HEK293T (cell line): Measurements from ENCODE around the gene TGFB2.
A peak's percentile ranks its signal among the peaks of the same experiment; 100 is the strongest.

Experiments used
- CTCF ChIA-PET: fragments of 350-600 bp; formaldehyde crosslinking; extraction: SDS; loops from one replicate; lab custom pipeline; 2021; ENCODE audit warnings: antibody characterized with exemption, inconsistent platforms; lab: Yijun Ruan, JAX
- POLR2A ChIA-PET: fragments of 350-600 bp; formaldehyde crosslinking; extraction: SDS; loops from one replicate; lab custom pipeline; 2020; ENCODE audit warnings: antibody characterized with exemption, inconsistent platforms; lab: Yijun Ruan, JAX
- DNase-seq: peaks from one replicate; pipeline ENCODE4 v3.0.0; 2012; ENCODE audit warnings: mixed read lengths; ENCODE audit errors: extremely low spot score
- ARNT ChIP-seq: fragments of 450-650 bp; IDR thresholded peaks from 2 replicates; pipeline ENCODE4 v1.6.1; 2017; ENCODE audit warnings: mild to moderate bottlenecking
- BHLHE40 ChIP-seq: fragments of 450-650 bp; IDR thresholded peaks from 2 replicates; pipeline ENCODE4 v1.6.1; 2016; ENCODE audit warnings: mild to moderate bottlenecking, moderate library complexity, borderline replicate concordance
- CTBP1 ChIP-seq: fragments of 450-650 bp; IDR thresholded peaks from 2 replicates; pipeline ENCODE4 v1.6.1; 2016; ENCODE audit warnings: borderline replicate concordance
- ELF4 ChIP-seq: fragments of 450-650 bp; IDR thresholded peaks from 2 replicates; pipeline ENCODE4 v1.6.1; 2017; ENCODE audit warnings: antibody characterized with exemption
- FOXA1 ChIP-seq: fragments of 450-650 bp; IDR thresholded peaks from 2 replicates; pipeline ENCODE4 v1.6.1; 2016; ENCODE audit warnings: mild to moderate bottlenecking
- FOXK2 ChIP-seq: fragments of 450-650 bp; IDR thresholded peaks from 2 replicates; pipeline ENCODE4 v1.6.1; 2016; ENCODE audit warnings: mild to moderate bottlenecking
- FOXM1 ChIP-seq: fragments of 450-650 bp; IDR thresholded peaks from 2 replicates; pipeline ENCODE4 v1.6.1; 2017; ENCODE audit warnings: mild to moderate bottlenecking, borderline replicate concordance
- HDGF ChIP-seq: fragments of 450-650 bp; IDR thresholded peaks from 2 replicates; pipeline ENCODE4 v1.6.1; 2017; ENCODE audit warnings: antibody characterized with exemption, borderline replicate concordance
- L3MBTL2 ChIP-seq: fragments of 450-650 bp; conservative IDR thresholded peaks from 2 replicates; pipeline ENCODE4 v1.6.1; 2016; ENCODE audit warnings: mild to moderate bottlenecking
- LEF1 ChIP-seq: fragments of 450-650 bp; IDR thresholded peaks from 2 replicates; pipeline ENCODE4 v1.6.1; 2017; ENCODE audit warnings: mild to moderate bottlenecking, borderline replicate concordance
- NFRKB ChIP-seq: fragments of 450-650 bp; IDR thresholded peaks from 2 replicates; pipeline ENCODE4 v1.6.1; 2016; ENCODE audit warnings: mild to moderate bottlenecking, moderate library complexity
- PKNOX1 ChIP-seq: fragments of 450-650 bp; IDR thresholded peaks from 2 replicates; pipeline ENCODE4 v1.6.1; 2016
- SP1 ChIP-seq: fragments of 450-650 bp; IDR thresholded peaks from 2 replicates; pipeline ENCODE4 v1.6.1; 2017
- SUZ12 ChIP-seq: fragments of 450-650 bp; IDR thresholded peaks from 2 replicates; pipeline ENCODE4 v1.6.1; 2016; ENCODE audit warnings: mild to moderate bottlenecking
- TARDBP ChIP-seq: fragments of 450-650 bp; IDR thresholded peaks from 2 replicates; pipeline ENCODE4 v1.6.1; 2016
- ZNF384 ChIP-seq: fragments of 450-650 bp; IDR thresholded peaks from 2 replicates; pipeline ENCODE4 v1.6.1; 2016

TGFB2 gene

GRCh38 chr1:218430822-218431221, 85.7 kb downstream of the TGFB2 start:
- ChIA-PET POLR2A (no interaction called here), CTCF (no interaction called here)

GRCh38 chr1:218431476-218431875, 86.3 kb downstream of the TGFB2 start:
- DNase-seq: no peak
- POLR2A ChIA-PET: no interaction called here
- CTCF ChIA-PET: no interaction called here
- TF ChIP-seq SUZ12 (no peak), CTBP1 (no peak), ZNF384 (no peak), ARNT (no peak), FOXM1 (no peak), BHLHE40 (no peak), ELF4 (no peak), L3MBTL2 (no peak), HDGF (no peak), PKNOX1 (no peak), SP1 (no peak), LEF1 (no peak)

More at GRCh38 chr1:218430822-218431221, 85.7 kb downstream of the TGFB2 start:
- DNase-seq: no peak
- no peak for TF ChIP-seq BHLHE40
- TF ChIP-seq NFRKB: no peak
- TF ChIP-seq FOXK2: no peak
- no peak for TF ChIP-seq FOXA1
- no peak for TF ChIP-seq ZNF384
- TF ChIP-seq HDGF: no peak
- TF ChIP-seq ARNT: no peak
- TF ChIP-seq ELF4: no peak
- no peak for TF ChIP-seq L3MBTL2
- TF ChIP-seq PKNOX1: no peak
- no peak for TF ChIP-seq TARDBP
- no peak for TF ChIP-seq SUZ12
- no peak for TF ChIP-seq FOXM1

- ChIA-PET CTCF (interaction anchor here (0.5 kb wide), 1 partner anchor 446 kb away, joined by 3 read pairs; no protein-coding TSS in a partner anchor), POLR2A (no interaction called here)
- peak; percentile 65 for TF ChIP-seq PKNOX1
- TF ChIP-seq ZNF384: no peak
- DNase-seq: no peak
These were observed 88.6 kb downstream of the TGFB2 start for GRCh38 chr1:218433744-218434143.

GRCh38 chr1:218435528-218435927, 90.4 kb downstream of the TGFB2 start:
- no peak for DNase-seq
- CTCF ChIA-PET: no interaction called here
- no peak for TF ChIP-seq FOXM1
- TF ChIP-seq L3MBTL2: no peak
- TF ChIP-seq TARDBP: no peak
- no peak for TF ChIP-seq ZNF384
- no peak for TF ChIP-seq FOXA1
- no peak for TF ChIP-seq ELF4
- no peak for TF ChIP-seq SP1
- TF ChIP-seq LEF1: no peak
- no peak for TF ChIP-seq BHLHE40
- TF ChIP-seq HDGF: no peak
- TF ChIP-seq NFRKB: no peak
- no peak for TF ChIP-seq ARNT
- no peak for TF ChIP-seq SUZ12
- POLR2A ChIA-PET: no interaction called here

GRCh38 chr1:218436346-218436745, 91.2 kb downstream of the TGFB2 start:
- ChIA-PET CTCF (no interaction called here), POLR2A (no interaction called here)
- TF ChIP-seq FOXK2: no peak
- TF ChIP-seq LEF1: no peak
- no peak for TF ChIP-seq NFRKB
- TF ChIP-seq BHLHE40: no peak
- no peak for TF ChIP-seq FOXM1
- no peak for TF ChIP-seq SUZ12
- no peak for TF ChIP-seq CTBP1
- TF ChIP-seq L3MBTL2: no peak
- TF ChIP-seq ZNF384: no peak
- DNase-seq: no peak

GRCh38 chr1:218436997-218437396, 91.9 kb downstream of the TGFB2 start:
- CTCF ChIA-PET: no interaction called here

More at GRCh38 chr1:218436997-218437396, 91.9 kb downstream of the TGFB2 start:
- no peak for TF ChIP-seq LEF1
- no peak for TF ChIP-seq TARDBP
- TF ChIP-seq ELF4: no peak
- TF ChIP-seq FOXK2: no peak
- no peak for TF ChIP-seq HDGF
- no peak for TF ChIP-seq NFRKB
- TF ChIP-seq FOXA1: no peak
- no peak for TF ChIP-seq CTBP1
- no peak for TF ChIP-seq ZNF384
- TF ChIP-seq BHLHE40: no peak
- no peak for TF ChIP-seq L3MBTL2
- TF ChIP-seq ARNT: no peak
- TF ChIP-seq SP1: no peak
- TF ChIP-seq FOXM1: no peak
- TF ChIP-seq SUZ12: no peak
- no peak for TF ChIP-seq PKNOX1
- no peak for DNase-seq
- POLR2A ChIA-PET: no interaction called here
